ENCODE measurements around the gene SLC4A2. TPM values are rescaled to one million over a fixed set of nuclear protein-coding genes. Genes with fewer than 3 reads are reported as not detected.

Gene SLC4A2
- total and polyA plus RNA-seq, 8 donors: 81.7 to 205 (median 104) TPM

GRCh38 chr7:151104411-151105235, 45.2 kb downstream of the SLC4A2 start:
- intact Hi-C loops (cut with DNase I): no loop called here
- H3K9me3 ChIP-seq: no peaks in the 10 kb centered on the region
- ATAC-seq (no peak), DNase-seq (peak in 1 of 4 donors; percentile 36)
- H3K4me1 ChIP-seq: peaks cover 0 to 15% of the 10 kb centered on the region in 2 donors
- no peaks in the 10 kb centered on the region for H3K27me3 ChIP-seq
- peaks cover 0 to 8% of the 10 kb centered on the region in 2 donors for H3K36me3 ChIP-seq
- H3K27ac ChIP-seq: no peak overlapping the region
- H3K4me3 ChIP-seq: no peak overlapping the region
- no peak for TF ChIP-seq CTCF (IDR thresholded peaks at IDR 0.05)

- Histone ChIP-seq H3K36me3 (peaks cover 0 to 8% of the 10 kb centered on the region in 2 donors), H3K27ac (no peak overlapping the region), H3K27me3 (no peaks in the 10 kb centered on the region), H3K4me1 (peaks cover 0 to 28% of the 10 kb centered on the region in 2 donors), H3K4me3 (no peak overlapping the region), H3K9me3 (no peaks in the 10 kb centered on the region)
- ATAC-seq (no peak), DNase-seq (peak in 1 of 4 donors; percentile 74)
- TF ChIP-seq CTCF (IDR thresholded peaks at IDR 0.05): no peak
- intact Hi-C loops (cut with DNase I): no loop called here
Measured at GRCh38 chr7:151107882-151108281, 48.5 kb downstream of the SLC4A2 start.

- intact Hi-C loops (cut with DNase I): loop anchor here in 1 of 2 donors (10.0 kb wide), 1 partner anchor 215 kb away; no protein-coding TSS in a partner anchor
- Histone ChIP-seq H3K27ac (peak overlapping the region in 1 of 2 donors; percentile 34), H3K27me3 (peaks cover 0 to 3% of the 10 kb centered on the region in 2 donors), H3K36me3 (peaks cover 0 to 8% of the 10 kb centered on the region in 2 donors), H3K4me1 (peaks cover 0 to 42% of the 10 kb centered on the region in 2 donors), H3K9me3 (no peaks in the 10 kb centered on the region), H3K4me3 (no peak overlapping the region)
- no peak for TF ChIP-seq CTCF (IDR thresholded peaks at IDR 0.05)
- peak in 1 of 4 donors; percentile 76 for DNase-seq
- ATAC-seq: peak; percentile 8
Measured at GRCh38 chr7:151109094-151110048, 50.0 kb downstream of the SLC4A2 start.

- peaks cover 0 to 4% of the 10 kb centered on the region in 2 donors for H3K36me3 ChIP-seq
- no peak overlapping the region for H3K27ac ChIP-seq
- H3K4me3 ChIP-seq: no peak overlapping the region
- no peak for TF ChIP-seq CTCF (IDR thresholded peaks at IDR 0.05)
- intact Hi-C loops (cut with DNase I): loop anchor here in 1 of 2 donors (10.0 kb wide), 1 partner anchor 216 kb away; no protein-coding TSS in a partner anchor
- H3K27me3 ChIP-seq: peaks cover 0 to 5% of the 10 kb centered on the region in 2 donors
- H3K4me1 ChIP-seq: peaks cover 0 to 44% of the 10 kb centered on the region in 2 donors
- no peaks in the 10 kb centered on the region for H3K9me3 ChIP-seq
- DNase-seq: peak in 1 of 4 donors; percentile 66
- no peak for ATAC-seq
Measured at GRCh38 chr7:151110236-151110940, 51.0 kb downstream of the SLC4A2 start.
